Right hindlimb (tissue), 1 donor: ENCODE data around the gene CEMIP2.

ENCODE experiments used
- DNase-seq: peaks from one replicate; pipeline ENCODE4 v3.0.0-alpha.2; 2018

CEMIP2 gene

DNA sequence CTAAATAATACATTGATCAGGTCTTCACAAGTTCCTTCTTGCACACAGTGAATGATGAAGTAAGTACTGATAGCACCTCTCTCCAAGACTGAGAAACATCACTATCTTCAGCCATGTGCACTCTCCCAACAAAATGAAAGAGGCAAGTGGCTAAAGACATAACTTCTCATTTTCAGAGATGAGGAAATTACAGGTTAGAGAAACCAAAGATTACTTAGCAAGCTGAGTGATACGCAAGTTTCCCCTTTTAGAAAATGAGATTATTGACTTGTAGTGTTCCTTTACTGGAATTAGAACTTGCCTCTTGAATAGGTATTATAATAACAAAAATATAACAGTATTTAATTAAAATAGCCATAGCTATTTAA is 21.6 kb downstream of the CEMIP2 start:
- DNase-seq: no peak

DNA sequence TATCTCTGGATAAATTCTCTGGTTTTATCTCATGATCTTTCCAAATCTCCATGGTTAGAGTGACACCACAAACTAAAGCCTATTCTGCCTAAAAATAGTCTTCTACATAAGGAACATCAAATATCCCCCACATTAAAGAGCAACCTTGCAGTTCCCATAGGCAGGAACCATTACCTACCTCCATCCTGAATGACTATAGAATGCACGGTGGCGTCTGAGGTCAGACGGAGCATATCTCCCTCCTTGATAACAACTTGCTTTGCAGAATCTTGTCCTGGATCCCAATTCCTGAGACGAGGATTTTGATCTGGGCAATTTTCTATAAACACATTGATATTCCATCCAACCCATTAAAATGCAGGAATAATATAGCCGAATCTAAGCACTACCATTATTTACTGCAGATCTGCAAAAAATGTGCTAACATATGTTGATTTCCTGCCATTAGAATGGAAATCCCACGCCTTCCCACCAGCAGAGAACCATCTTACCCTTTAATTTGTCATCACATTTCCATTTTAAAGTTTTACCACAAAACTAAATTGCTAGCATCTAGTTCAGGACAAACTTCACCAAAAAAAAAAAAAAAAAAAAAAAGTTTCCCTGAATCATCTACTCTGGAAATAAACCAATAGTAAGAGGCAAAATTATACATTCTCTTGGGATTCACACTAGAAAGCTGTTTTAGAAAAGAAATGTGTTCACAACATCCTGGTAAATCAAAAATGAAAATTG is 22.1 kb downstream of the CEMIP2 start:
- DNase-seq: no peak

DNA sequence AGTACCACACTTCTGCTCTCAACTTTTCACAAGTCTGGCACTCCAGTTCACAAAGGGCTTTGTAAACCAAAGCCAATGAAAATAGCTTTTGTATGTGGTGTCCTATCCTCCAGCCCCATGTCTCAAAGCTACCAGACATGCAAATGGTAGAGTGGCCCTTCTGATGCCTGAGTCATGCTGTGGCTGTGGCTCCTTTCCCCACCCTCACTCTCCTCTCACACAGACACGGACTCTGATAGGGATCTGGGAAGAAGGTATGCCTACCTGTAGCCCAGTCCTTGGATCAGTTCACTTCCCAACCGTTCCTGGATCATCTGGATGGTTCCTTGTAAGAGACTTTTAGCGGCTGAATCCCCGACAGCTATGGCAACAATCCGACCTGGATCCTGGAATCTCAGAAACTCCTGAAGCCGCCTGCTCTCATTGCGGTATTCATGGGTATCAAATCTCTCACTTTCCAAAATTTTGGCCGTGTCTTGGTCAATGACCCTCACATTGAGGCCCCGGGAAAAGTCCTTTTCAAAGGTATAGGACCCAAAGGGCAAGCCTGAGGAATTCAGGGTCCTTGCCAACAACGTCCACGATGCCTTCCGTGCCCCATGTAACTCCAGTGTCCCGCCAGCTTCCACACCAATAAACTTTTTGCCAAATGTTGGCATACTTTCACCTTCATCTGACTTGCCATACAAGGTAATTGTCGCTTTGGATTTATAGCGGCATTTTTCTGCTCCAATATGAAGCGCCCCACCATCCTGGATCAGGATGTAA is 23.4 kb downstream of the CEMIP2 start:
- DNase-seq: no peak

DNA sequence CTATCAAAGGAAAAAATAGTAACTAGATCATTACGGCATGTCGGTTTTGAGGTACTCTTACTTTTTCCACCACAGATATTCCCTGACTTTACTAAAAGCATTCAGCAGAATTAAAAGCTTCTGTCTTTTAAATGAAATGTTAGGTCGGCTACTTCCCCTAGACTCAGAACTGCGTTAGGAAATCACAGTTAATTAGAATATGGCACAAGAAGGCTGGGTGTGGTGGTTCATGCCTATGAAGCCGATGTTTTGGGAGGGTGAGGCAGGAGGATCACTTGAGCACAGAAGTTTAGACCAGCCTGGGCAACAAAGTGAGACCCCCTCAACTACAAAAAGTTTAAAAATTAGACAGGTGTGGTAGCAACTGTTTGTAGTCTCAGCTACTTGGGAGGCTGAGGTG is 24.4 kb downstream of the CEMIP2 start:
- DNase-seq: no peak

DNA sequence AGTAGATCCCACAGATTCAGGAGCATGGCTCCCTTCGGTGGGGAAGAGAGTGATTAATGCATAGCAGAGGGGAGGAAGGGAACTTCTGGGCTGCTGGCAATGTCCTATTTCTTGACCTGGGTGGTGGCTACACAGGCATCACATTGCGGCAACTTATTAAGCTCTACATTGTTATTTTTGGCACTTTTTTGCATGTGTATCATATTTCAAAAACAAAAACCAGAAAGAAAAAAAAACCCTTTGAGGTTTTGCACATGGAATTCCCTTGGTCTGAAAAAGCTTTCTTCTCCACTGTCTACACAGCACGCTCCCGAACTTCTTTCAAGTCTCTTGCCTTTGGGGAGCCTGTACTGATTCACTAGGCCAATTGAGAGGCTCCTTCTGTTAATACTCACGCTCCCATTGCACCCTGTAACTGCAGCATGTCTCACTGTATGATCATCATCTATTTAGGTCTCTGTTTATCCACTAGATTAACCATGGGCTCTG is 25.1 kb downstream of the CEMIP2 start:
- no peak for DNase-seq

DNA sequence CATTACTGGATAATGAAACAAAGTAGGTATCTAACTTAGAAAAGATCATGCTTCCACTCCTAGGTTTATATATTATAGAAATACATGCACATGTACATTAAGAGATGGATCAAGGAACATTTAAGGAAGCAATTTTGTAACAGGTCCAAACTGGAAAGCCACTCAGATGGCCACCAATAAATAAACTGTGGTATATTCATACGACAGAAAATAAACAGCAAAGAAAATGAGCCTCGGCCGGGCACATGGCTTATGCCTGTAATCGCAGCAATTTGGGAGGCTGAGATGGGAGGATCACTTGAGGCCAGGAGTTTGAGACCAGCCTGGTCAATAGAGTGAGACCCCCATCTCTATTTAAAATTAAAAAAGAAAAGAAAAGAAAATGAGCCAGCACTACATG is 25.6 kb downstream of the CEMIP2 start:
- no peak for DNase-seq

DNA sequence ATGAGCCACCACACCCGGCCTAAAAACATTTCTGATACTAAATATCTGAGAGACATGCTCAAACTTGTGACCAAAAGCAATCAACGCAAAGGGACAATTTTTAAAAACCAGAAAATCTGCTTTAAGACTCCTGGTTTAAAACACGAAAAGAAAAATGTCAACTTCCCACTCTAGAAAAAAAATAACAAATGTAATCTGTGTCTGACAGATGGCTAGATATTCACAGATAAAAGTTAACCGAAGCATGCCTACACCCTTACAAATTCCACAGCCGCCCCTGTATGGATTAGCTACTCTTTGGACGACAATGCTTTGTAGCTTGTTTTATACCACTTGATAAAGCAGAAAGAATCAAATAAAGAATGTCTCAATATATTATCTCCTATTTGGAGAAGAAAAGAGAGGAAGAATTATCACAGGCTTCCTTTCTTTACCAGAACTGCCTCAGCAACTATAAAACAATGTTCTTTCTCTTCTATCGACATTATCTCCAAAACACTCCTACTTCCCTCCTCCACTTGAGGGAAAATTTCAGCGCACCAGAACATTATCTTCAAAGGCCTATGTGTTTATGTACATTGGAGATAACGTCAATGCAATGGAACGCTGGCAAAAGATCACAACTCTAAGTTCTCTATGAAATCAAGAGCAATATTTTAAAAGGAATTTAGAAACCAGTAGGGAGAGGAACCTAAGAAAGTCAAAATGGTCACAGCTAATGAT is 26.2 kb downstream of the CEMIP2 start:
- no peak for DNase-seq

DNA sequence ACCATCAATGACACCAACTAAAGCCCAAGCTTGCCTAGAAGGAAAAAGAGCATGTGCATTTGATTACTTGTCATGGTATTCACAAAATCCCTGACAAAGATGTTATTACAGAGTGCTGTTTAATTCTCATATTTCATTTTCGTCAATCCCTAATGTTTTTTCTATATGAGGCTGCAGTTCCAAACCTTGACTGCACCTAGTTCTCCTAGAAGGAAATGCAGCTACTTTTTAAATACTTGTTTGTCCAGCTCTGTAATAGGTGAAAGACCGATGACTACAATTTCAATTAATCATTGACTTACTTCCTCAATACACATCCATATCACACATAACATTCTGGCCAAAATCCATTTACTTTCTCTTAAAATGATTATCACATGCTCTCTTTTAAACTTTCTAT is 28.1 kb downstream of the CEMIP2 start:
- no peak for DNase-seq

DNA sequence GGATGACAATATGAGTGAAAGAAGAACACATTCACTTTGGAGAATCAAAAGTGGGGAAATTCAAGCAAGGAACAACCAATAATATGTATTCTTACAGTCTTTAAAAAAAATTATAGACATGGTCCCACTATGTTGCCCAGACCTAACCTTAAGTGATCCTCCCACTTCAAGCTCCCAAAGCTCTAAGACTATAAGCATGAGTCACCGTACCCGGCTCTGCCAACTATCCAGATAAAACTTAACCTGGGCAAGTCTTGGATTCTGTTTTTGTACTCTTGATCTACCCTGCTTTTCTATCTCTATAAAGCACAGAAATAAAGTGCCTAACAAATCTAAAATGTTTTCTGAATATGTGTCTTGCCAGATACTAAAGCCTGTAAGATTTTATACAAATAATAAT is 30.9 kb downstream of the CEMIP2 start:
- DNase-seq: no peak

DNA sequence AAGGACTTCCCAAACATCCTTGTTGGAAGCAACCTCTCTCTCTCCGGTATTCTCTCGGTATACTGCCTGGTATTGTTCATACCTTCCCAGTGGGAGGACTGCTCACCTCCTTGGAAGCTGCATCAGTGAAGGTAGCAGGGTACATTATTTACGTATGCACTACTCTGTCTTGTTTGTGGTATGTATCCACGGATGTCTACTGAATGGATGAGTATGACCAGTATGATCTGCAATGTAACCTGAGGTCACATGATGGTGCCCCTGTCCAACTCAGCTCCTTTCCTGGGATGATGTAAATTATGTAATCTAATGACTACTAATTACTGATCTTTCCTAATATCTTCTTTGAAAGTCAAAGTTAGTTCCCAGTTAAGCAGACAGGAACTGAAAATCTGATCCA is 32.1 kb downstream of the CEMIP2 start:
- DNase-seq: no peak

DNA sequence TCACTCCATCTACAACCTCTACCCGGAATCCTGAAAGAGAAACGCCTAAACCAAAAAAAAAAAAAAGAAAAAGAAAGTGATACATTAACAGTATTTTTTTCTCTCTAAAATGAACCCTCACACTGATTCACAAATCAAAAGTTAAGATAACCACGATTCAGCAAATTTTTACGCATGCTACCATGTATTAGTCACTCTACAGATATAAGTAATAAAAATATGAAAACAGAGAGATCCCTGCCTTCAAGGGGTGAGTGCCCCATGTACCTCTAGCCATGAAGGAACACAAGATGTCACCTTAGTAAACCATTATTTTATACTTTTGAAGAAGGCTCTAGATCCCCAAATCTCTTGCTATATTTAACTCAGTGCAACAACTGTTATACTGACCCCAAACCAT is 33.4 kb downstream of the CEMIP2 start:
- DNase-seq: no peak

DNA sequence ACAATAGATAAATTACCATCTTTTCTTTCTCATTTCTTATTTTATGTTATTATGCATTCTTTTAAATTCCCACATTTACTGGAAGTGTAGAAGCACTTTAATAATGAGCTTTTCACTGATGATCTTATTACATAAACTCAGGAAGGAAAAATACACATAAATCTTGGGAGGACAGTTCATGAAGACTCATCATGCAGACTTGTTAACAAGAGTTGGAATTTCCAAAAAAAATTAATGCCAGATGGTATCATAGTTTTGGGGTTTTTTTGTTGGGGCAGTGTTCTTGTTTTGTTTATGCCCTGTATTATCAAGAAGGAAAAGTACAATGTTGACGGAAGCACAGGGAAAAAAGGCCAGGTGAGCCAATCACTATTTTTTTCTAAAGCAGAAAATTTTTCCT is 35.1 kb downstream of the CEMIP2 start:
- DNase-seq: no peak

DNA sequence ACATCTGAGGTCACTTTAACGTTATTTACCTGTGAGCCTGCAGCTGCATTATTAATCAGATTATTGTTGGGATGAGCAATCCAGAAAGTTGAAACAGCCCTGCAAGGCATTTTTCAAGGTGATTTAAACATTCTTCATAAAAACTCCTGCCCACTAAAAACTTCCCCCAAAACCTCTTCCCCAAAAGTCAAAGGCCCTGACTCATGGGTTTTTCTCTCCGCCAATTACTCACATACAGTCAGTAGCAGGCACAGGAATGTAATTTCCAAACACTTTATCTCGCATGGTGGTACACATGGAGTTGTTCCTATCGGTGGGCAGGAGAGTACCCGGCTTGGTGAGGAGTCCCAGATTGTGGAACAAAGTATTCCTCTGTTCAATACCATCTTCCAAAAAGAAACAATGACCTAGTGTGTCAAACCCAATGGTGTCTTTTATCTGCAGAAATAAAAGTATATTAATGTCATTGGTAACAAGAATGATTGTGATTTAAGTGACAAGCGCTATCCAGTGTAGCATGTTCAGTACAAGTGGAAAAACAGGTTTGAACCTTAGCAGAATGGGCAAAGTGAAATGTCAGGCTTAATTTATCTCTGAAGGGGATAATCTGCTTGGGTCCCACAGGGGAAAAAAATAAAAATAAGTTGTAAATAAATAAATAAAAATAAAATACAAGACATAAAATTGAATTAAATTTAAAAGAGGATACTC is 38.3 kb downstream of the CEMIP2 start:
- DNase-seq: no peak

DNA sequence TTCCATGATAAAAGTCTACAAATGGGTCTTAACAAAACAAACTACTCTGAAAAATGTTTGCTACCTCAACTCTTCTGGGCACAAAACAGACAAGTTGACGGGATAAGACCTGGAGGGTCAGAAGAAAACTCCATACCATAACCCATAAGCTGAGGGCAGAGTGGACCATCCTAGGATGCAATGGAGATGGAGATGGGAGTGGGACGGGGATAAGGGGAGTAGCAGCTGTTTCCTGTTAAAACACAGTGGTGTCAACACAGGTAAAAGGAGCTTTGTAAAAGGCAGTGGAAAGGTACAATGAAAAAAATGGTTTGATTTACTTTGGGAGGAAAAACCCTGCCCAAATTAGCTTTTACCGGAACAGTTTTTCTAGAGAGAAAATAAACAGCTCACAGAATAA is 41.6 kb downstream of the CEMIP2 start:
- no peak for DNase-seq

DNA sequence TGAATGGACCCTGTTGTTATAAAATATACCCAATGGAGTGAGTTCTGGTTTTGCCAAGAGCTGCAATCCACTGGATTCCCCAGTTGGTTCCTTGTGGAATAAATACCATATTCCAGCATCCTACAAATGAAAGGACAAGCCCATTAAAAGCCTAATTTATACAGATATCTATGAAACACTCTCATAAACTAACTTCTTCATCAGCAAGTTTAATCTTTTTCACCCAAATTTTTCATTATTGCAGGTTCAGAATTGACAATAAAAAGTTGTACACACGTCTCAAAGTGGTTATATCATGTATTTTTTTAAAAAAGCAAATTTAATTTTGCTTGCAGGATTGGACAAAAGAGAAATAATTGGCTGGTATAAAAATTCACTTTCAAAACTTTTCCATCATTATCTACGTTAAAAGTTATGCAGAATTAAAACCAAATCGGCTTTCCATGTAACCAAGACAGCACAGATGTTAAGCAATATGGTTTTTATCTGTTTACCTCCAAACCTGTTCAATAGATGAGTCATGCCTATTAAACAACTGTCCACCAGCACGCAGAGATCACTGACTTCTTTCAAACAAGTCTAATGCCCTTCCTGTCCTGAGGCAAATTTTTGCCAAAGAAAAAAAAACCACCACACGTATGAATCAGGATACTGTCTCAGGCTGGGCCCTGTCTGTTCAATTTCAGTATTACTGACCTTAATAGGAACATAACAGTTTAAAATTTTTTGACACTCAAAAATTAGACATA is 42.5 kb downstream of the CEMIP2 start:
- no peak for DNase-seq

DNA sequence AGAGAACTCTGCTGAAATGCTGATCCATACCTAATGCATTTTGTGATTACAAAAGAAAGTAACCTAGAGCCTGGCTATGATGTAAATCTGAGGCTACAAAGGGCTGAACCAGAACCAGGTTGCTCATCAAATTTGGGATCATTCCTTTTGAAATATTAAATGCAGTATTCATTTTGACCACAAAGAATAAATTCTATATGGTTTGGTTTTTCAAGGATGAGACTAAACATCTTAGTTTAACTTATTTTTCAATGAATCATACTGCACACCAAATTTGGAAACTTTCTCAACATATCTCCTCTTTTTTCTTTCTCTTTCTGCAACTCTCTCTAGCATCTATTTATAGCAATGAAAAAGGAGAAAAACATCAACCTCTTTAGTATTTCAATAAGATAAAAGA is 46.5 kb downstream of the CEMIP2 start:
- no peak for DNase-seq

DNA sequence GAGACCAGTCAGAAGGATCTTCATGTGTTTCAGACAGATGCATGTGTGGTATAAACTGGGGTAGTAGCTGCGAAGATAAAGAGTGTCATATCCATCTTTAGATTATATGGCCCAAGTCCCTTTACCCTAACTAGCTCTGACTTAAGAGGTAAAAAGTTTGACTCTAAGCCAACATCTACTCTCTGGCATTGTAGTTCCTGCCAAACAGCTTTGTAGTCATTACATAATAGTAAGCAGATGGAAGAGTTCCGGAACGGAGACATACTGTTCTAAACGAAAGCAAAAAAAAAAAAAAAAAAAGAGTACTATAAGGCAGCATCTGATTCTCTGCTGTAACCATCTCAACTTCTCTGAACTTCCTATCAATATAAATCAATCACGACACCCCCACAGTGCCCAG is 48.8 kb downstream of the CEMIP2 start:
- DNase-seq: no peak

DNA sequence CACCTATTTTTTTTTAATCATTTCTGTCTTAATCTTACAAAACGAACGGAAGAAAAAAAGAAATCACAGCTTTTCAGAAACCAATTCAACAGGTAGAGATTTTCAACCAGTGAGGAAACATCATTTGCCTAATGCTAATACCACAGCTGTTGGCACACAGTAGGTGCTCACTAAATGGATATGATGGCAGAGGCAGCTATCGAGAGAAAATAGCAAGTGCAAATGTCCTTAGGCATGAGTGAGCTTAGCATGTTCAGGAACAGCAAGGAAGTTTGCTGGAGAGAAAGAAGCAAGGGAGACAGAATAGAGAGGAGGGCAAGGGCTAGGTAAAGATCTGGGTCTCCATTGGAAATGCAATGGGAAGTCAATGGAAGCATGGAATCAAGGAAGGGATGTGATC is 49.2 kb downstream of the CEMIP2 start:
- DNase-seq: no peak

DNA sequence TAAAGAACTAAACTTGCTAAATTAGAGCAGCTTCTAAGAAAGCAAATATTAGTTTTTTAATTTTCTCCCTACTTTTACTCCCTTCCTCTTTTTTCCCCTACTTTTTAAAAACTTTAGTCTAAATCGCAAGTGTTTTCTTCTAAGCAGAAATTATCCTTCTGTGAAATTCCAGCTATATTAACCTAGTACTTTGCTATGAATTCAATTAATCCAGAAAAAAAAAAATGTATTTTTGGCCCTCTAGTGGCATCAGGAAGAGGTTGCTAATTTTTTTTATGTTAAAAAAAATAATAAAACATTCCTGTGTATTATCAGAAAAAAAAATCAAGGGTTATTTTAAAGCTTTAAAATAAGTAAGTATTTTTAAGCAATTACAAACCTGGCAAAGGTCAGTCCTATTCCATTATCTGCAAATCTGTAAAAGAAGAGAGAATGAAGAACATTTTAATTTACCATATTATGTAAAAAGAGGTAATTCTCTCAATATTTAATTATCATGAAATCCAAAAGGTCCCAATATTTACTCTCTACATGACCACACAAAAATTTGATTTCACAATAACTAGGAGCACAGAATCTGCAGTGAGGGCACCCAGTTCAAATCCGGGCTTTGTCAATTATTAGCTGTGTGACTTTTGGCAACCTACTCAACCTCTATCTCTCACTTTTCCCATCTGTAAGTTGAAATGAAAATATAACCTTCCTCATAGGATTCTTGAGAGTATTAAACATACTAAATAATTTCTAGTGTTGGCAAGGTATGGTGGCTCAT is 52.0 kb downstream of the CEMIP2 start:
- no peak for DNase-seq

DNA sequence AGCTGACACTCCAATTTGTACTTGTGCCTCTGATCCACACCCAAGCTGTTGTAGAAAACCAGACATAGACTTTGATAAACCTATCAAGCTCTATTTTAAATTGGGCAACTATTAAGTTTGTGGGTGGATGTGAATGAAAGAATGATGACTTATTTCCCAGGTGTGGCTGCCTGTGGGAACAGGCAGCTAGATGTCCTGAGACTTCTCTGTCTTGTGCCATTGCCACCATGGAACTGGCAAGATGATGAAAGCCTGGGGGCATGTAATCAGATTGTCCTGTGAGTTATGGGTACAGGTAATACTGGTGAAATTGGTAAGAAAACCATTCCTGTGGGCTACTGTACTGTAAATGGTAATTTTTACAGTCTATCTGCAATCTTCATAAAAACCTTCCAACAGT is 57.5 kb downstream of the CEMIP2 start:
- DNase-seq: no peak

DNA sequence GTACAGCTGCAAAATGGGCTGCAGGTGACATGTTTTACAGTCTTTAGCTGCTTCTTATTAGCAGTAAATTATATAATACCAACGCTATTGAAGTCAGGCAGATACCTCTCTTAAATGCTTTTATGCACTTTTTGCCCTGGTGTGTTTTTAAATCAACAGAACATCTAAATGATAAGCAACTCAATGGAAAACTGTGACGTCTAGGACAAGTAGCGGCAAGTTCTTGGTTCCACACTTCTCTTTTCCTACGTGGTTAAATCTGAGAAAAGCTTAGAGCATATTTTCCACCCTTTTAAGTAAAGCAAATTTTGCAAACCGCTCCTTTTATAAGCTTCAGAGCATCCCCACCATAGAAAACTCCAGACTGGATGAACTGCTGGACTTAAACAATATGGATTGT is 58.1 kb downstream of the CEMIP2 start:
- DNase-seq: no peak

DNA sequence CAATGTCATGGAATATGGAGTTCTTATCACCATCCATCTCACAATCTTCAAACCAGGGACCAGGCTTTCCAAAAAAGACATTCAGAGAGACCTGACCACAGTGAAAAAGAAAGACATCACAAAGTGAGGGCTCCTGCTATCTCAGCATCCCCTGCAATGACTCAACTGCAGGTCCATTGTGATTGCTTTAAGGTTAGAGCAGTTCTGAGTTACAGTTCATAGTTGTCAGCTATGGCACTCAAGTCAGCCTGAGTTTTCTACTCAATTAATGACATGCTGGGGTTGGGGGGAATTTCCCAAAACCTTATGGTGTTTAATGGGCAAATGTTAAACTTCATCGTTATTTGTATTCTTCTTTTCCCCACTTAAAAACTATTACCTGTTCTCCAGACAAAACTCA is 58.9 kb downstream of the CEMIP2 start:
- DNase-seq: no peak
